SK-N-SH treated with all-trans-retinoic acid at 6 μM for 48 hours (cell line): ENCODE results near the gene LIME1.

Source experiments
- BACH2 ChIP-seq: fragments of 250-450 bp; sonication (Bioruptor Pico); IDR thresholded peaks from 2 replicates; pipeline ENCODE4 v1.9.0; 2021; ENCODE audit warnings: mild to moderate bottlenecking, borderline replicate concordance
- CREB5 ChIP-seq: fragments of 250-450 bp; sonication (Bioruptor Pico); IDR thresholded peaks from 2 replicates; pipeline ENCODE4 v1.5.1; 2020; ENCODE audit warnings: low read depth, mild to moderate bottlenecking, moderate library complexity
- CSDC2 ChIP-seq: fragments of 250-450 bp; sonication (Bioruptor Pico); IDR thresholded peaks from 2 replicates; pipeline ENCODE4 v1.5.0; 2020; ENCODE audit warnings: mild to moderate bottlenecking, moderate library complexity
- CSRNP3 ChIP-seq: fragments of 250-450 bp; sonication (Bioruptor Pico); IDR thresholded peaks from 2 replicates; pipeline ENCODE4 v1.5.1; 2021; ENCODE audit warnings: mild to moderate bottlenecking, moderate library complexity
- ISL1 ChIP-seq: fragments of 250-450 bp; sonication (Bioruptor Pico); IDR thresholded peaks from 2 replicates; pipeline ENCODE4 v2.1.2; 2022; ENCODE audit warnings: mild to moderate bottlenecking, moderate library complexity
- SNAI2 ChIP-seq: fragments of 250-450 bp; sonication (Bioruptor Pico); IDR thresholded peaks from 2 replicates; pipeline ENCODE4 v1.5.0; 2020; ENCODE audit warnings: mild to moderate bottlenecking, moderate library complexity
- TCF4 ChIP-seq: fragments of 250-450 bp; sonication (Bioruptor Pico); IDR thresholded peaks from 2 replicates; pipeline ENCODE4 v1.8.0; 2021; ENCODE audit warnings: mild to moderate bottlenecking, moderate library complexity, borderline replicate concordance
- TOX ChIP-seq: fragments of 250-450 bp; sonication (Bioruptor Pico); IDR thresholded peaks from 2 replicates; pipeline ENCODE4 v1.8.0; 2021; ENCODE audit warnings: mild to moderate bottlenecking, moderate library complexity, borderline replicate concordance
- ZFP30 ChIP-seq: fragments of 450-650 bp; formaldehyde crosslinking; IDR thresholded peaks from 2 replicates; pipeline ENCODE4 v1.5.0; 2022; ENCODE audit warnings: mild to moderate bottlenecking, moderate library complexity
- ZNF565 ChIP-seq: fragments of 450-650 bp; formaldehyde crosslinking; conservative IDR thresholded peaks from 2 replicates; pipeline ENCODE4 v1.5.0; 2020; ENCODE audit warnings: low read depth, mild to moderate bottlenecking, moderate library complexity
- ZNF70 ChIP-seq: fragments of 450-650 bp; formaldehyde crosslinking; IDR thresholded peaks from 2 replicates; pipeline ENCODE4 v1.5.0; 2020; ENCODE audit warnings: mild to moderate bottlenecking, moderate library complexity

GRCh38 chr20:63699466-63700198 is 36.8 kb upstream of the LIME1 start:
- TF ChIP-seq CSDC2 (CRISPR knock-in tag) (no peak), ZNF565 (CRISPR knock-in tag) (no peak), ZFP30 (no peak), CREB5 (CRISPR knock-in tag) (no peak), TCF4 (CRISPR knock-in tag) (no peak), ZNF70 (CRISPR knock-in tag) (no peak), CSRNP3 (no peak), BACH2 (CRISPR knock-in tag) (no peak), SNAI2 (CRISPR knock-in tag) (no peak), ISL1 (no peak), TOX (no peak)
